T-helper 9 cell (primary cell): ENCODE measurements around the gene IGF2BP2.
A peak's percentile ranks its signal among the peaks of the same experiment; 100 is the strongest.
"Not testable (repeated sequence)": the region's sequence is repeated elsewhere in the genome, so short reads cannot be mapped to it uniquely, and the experiment has no call there.

ENCODE experiments used
- DNase-seq: peaks from one replicate; pipeline ENCODE4 v3.0.0-alpha.2; 2020
- total RNA-seq, 2 donors: gene quantifications; one replicate each; lab custom pipeline; 2026; lab: John Stamatoyannopoulos, UW

The IGF2BP2 gene
- 0.14 to 0.24 reads per million in 2 donors for total RNA-seq

- DNase-seq, result peak; percentile 18
These were observed at the start of gene IGF2BP2 for GRCh38 chr3:185825006-185825638. Gene IGF2BP2 (minus strand): TSS chr3:185825042. CDS start chr3:185824960, 82 bp downstream.

DNA sequence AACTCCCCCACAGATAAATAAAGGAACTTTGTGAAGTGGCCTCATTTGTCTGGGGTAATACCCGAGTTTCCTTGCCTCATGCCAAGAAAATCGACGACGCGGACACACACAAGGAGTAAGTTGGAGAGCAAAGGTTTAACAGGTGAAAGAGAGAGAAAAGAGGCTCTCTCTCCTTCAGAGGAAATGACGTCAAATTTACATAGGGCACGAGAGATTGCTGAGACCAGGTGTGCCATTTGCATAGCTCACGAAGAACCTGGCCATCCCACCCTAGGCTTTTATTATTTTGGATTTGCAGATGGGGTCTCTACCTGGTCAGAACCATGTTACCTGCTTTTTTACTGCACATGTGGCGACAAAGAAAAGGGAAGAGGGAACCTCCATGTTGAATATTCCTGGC lies 49.3 kb upstream of the IGF2BP2 start:
- no peak for DNase-seq

GRCh38 chr3:185867650-185868049 lies 42.8 kb upstream of the IGF2BP2 start:
- DNase-seq, result no peak

DNA sequence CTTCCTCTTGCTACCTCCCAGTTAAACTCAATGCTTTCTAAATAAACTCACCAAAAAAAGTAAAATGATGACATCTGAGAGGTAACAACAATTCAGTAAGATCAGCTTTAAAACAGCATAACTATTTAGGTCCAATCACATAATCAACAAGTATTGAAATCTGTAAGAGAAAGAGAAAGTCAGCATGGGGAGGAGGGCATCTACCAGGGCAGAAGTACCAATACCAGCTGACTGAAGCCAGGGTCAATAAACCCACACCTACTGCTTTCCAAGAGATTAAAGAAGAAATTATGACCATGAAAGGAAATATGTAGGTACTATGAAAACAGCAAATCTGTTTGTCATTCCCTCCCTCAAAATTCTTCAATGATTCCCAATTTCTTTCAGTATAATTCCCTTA lies 42.2 kb upstream of the IGF2BP2 start:
- DNase-seq, result no peak

DNA sequence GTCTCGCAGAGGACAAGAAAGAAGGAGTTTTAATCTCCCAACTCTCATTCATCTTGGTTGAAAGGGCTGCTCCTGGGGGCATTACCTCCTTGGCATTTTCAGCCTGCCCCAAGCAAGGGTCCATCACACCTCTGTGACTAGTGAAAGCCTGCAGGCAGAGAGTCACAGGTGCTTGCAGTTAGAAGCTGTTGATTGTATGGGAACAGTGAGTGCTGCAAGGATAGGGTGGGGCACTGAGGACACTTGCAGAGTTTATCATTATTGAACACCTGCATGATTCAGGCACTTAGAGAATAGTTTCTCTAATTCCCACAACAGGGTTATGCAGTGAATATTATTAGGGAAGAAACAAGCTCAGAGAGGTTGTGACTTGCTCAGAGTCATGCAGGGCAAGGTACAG lies 41.7 kb upstream of the IGF2BP2 start:
- DNase-seq, result no peak

- DNase-seq, result no peak
These were observed 40.4 kb upstream of the IGF2BP2 start for GRCh38 chr3:185865247-185865646.

- no peak for DNase-seq
These were observed 39.9 kb upstream of the IGF2BP2 start for GRCh38 chr3:185864767-185865166.

DNA sequence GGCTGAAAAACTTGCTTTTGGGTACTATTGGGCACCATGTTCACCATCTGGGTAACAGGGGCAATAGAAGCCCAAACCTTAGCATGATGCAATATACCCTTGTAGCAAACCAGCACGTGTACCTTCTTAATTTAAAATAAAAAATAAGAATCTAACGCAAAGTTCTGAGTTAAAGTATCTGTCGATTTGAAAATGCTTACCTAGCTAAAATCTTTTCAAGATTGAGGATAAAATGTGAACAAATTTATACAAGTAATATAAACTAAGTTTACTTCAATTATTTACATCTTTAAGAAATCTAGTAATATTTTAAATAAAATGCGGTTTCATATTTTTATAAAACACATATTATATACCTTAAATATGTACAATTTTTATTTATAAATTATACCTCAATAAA lies 38.1 kb upstream of the IGF2BP2 start:
- no peak for DNase-seq

GRCh38 chr3:185859294-185859972 lies 34.6 kb upstream of the IGF2BP2 start:
- no peak for DNase-seq

- no peak for DNase-seq
These were observed 33.8 kb upstream of the IGF2BP2 start for GRCh38 chr3:185858502-185859225.

DNA sequence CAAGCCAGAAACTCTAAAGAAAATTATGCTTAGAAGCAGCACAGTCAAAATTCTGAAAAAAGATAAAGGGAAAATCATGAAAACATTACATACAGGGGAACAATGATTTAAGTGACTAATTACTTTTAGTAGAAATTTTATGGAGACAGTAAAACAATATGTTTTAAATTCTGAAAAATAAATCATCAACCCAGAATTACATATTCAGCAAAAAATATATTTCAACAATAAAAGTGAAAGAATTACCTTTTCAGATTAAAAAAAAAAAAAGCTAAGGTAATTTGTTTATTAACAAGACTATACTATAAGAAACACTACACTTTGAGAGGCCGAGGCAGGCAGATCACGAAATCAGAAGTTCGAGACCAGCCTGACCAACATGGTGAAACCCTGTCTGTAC lies 32.4 kb upstream of the IGF2BP2 start:
- DNase-seq, result no peak

- DNase-seq, result no peak
These were observed 31.8 kb upstream of the IGF2BP2 start for GRCh38 chr3:185856652-185857051.

GRCh38 chr3:185853771-185854170 lies 28.9 kb upstream of the IGF2BP2 start:
- not testable (repeated sequence) for DNase-seq

DNA sequence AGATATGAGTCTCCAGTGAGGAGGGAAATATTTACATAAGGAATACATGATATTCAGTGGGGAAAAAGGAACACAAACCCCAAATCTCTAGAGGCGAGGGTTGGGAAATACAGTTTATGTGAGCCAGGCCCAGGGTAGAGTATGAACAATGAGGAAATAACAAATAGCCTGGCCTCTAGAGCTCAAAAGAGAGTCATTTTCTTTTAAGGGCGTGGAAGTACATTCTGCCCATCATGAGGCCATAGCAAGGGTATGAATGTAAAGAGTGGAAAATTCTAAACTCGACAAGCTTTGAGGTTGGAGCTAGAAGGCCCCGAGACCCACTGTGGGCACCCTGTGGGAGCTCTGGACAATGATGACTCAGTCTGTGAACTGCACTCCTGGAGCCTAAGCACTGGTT lies 27.8 kb upstream of the IGF2BP2 start:
- DNase-seq, result no peak

GRCh38 chr3:185851959-185852358 lies 27.1 kb upstream of the IGF2BP2 start:
- no peak for DNase-seq

GRCh38 chr3:185851046-185851445 lies 26.2 kb upstream of the IGF2BP2 start:
- DNase-seq, result no peak

GRCh38 chr3:185847506-185847905 lies 22.7 kb upstream of the IGF2BP2 start:
- no peak for DNase-seq

DNA sequence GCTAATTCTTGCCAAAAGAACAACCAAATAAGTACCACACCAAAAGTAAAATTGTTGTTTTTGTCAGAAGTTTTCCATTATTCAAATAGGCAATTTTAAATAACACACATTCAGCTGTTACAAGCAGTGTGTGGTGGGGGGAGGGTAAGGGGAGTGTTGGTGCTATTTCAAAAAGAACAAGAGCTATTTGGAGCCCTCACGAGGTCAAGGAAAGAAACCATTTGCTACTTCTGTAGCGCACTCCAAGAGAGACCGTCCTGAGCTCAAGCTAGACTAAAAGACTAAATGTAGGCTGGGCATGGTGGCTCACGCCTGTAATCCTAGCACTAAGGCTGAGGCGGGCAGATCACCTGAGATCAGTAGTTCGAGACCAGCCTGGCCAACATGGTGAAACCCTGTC lies 21.2 kb upstream of the IGF2BP2 start:
- DNase-seq, result no peak

- DNase-seq, result no peak
These were observed 19.2 kb upstream of the IGF2BP2 start for GRCh38 chr3:185844051-185844450.

GRCh38 chr3:185843635-185844034 lies 18.8 kb upstream of the IGF2BP2 start:
- no peak for DNase-seq

GRCh38 chr3:185843126-185843525 lies 18.3 kb upstream of the IGF2BP2 start:
- DNase-seq, result no peak

- DNase-seq, result no peak
These were observed 17.4 kb upstream of the IGF2BP2 start for GRCh38 chr3:185842241-185842640.

DNA sequence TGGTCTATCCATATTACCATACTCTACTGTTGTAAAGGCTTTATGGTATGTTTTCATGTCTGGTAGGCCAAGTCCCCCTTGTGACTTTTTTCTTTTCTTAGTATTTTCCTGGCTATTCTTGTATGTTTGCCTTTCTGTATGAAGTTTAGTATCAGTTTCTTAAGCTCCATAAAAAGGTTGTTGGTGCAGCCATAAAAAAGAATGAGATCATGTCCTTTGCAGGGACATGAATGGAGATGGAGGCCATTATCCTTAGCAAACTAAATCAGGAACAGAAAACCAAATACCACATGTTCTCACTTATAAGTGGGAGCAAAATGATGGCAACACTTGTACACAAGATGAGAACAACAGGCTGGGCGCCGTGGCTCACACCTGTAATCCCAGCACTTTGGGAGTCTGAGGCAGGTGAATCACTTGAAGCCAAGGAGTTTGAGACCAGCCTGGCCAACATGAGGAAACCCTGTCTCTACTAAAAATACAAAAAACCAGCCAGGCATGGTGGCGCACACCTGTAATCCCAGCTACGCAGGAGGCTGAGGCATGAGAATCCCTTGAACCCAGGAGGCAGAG lies 13.7 kb upstream of the IGF2BP2 start:
- DNase-seq, result not testable (repeated sequence)

- no peak for DNase-seq
These were observed 12.6 kb upstream of the IGF2BP2 start for GRCh38 chr3:185837414-185837813.
